Activated CD8-positive, alpha-beta memory T cell treated with anti-CD3 and anti-CD28 coated beads, Interleukin-2, amount 50 U/mL, for 24 hours (primary cell): ENCODE results near the gene MAST3.

Experiments
- DNase-seq: peaks from one replicate; pipeline ENCODE4 v3.0.0-alpha.2; 2020; ENCODE audit errors: extremely low read depth

The MAST3 gene

DNA sequence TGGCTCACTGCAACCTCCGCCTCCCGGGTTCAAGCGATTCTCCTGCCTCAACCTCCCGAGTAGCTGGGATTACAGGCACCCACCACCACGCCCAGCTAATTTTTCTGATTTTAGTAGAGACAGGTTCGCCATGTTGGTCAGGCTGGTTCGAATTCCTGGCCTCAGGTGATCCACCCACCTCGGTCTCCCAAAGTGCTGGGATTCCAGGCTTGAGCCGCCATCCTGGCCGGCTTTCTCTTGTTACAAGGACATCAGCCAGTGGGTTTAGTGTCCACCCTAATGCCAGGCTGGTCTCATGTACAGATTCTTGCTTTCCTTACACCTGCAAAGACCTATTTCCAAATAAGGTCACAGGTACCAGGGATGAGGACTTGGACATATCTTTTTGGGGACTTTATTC lies 62.2 kb downstream of the MAST3 start:
- DNase-seq: no peak

DNA sequence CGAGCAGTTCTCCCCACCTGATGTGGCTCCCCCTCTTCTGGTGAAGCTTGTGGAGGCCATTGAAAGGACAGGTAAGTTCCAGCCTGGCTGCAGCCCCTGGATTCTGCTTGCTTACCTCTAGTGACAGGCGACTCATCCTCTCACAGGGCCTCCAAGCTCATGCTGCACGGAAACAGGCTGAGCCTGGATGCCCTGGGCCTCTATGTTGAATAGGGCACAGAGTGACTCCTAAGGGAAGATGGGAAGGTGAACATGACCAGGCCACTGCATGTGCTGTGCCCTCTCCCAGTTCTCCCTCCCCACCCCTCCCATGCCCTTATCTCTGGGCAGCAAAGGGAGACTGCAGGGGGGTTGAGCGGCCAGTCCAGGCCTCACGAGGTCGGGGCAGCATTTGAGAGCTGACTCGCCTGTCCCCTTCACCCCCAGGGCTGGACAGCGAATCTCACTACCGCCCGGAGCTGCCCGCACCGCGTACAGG lies 63.0 kb downstream of the MAST3 start:
- no peak for DNase-seq

- DNase-seq: no peak
Measured at GRCh38 chr19:18160971-18161635, 63.5 kb downstream of the MAST3 start.

GRCh38 chr19:18161636-18162002 lies 64.0 kb downstream of the MAST3 start:
- DNase-seq: no peak

- no peak for DNase-seq
Measured at GRCh38 chr19:18164072-18164471, 66.5 kb downstream of the MAST3 start.

GRCh38 chr19:18165794-18166544 lies 68.4 kb downstream of the MAST3 start:
- no peak for DNase-seq

DNA sequence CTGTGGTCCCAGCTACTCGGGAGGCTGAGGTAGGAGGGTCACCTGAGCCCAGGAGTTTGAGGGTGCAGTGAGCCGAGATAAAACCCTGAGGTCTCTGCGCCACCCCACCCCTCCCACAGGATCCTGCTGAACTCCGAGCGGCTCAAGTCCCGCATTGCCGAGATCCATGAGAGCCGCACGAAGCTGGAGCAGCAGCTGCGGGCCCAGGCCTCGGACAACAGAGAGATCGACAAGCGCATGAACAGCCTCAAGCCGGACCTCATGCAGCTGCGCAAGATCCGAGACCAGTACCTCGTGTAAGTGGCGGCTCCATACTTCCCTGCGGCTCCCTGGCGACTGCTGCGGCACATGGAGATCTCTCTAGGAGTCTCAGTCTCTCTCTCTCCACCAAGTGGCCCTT lies 69.4 kb downstream of the MAST3 start:
- no peak for DNase-seq

DNA sequence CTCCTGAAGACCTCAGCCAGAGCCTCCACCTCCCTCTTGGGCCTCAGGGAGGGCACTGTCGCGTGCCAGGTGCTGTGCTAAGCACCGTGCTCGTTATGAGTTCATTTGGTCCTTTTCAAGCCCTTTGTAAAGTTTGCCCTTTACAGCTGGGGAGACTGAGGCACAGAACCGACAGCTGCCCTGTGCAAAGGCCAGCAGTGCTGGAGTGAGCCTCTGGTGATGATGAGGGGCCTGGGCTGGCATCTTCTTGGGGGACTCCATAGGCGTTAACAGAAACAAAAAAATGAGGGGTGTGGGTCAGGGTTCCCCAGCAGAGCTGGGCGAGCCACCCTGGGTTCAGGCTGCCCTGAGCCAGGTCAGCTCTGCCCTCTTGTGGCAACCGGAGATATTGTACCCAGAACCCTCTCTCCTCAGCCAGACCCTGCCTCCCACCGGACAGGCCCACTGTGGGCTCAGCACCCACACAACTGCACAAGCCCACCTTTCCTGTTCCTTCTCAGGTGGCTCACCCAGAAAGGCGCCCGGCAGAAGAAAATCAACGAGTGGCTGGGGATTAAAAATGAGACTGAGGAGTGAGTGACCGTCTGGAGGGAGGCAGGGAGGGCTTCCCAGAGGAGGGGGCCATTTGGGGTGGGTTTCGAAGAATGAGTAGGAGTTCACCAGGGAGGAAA lies 70.5 kb downstream of the MAST3 start:
- DNase-seq: no peak

- no peak for DNase-seq
Measured at GRCh38 chr19:18168673-18169381, 71.2 kb downstream of the MAST3 start.

GRCh38 chr19:18170714-18171255 lies 73.2 kb downstream of the MAST3 start:
- DNase-seq: no peak

- DNase-seq: no peak
Measured at GRCh38 chr19:18171605-18172327, 74.2 kb downstream of the MAST3 start.

DNA sequence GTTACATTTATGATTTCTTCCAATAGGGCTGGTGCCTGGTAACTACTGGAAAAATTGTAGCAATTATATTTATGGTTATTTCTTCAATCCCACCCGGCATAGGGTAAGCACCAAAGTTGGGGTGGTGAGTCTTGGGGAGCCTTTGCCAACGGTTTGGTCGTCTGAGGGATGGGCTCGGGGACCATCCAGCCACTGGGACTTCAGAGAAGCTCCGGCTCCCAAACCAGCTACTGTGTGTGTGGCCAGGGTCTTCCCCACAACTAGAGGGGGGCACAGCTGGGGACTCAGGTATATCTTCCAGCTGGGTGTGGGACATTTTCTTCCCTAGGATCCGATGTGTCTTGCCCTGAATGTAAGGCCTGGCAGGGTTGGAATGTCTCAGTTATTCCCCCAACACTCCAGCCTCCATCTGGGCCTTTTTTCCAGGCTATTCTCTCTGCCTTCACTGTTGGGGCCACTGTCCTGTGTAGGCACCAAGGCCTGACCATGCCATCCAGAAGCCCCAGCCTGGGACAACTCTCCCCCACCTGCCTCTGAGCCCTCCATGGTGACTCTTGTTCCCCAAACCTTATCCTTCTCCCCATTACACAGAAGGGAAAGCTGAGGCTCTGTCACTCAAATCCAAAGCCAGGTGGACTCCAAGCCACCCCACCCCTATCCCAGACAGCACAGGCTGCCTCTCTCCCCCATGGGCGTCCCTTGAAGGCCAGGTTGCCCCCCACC lies 74.9 kb downstream of the MAST3 start:
- no peak for DNase-seq

GRCh38 chr19:18173054-18173571 lies 75.5 kb downstream of the MAST3 start:
- DNase-seq: no peak

- no peak for DNase-seq
Measured at GRCh38 chr19:18173572-18174288, 76.2 kb downstream of the MAST3 start, which contains the start of gene IFI30. Gene IFI30 (plus strand): TSS chr19:18173813. CDS start chr19:18173842, 29 bp downstream.

- no peak for DNase-seq
Measured at GRCh38 chr19:18174983-18175382, 77.4 kb downstream of the MAST3 start.

- no peak for DNase-seq
Measured at GRCh38 chr19:18176367-18177310, 79.1 kb downstream of the MAST3 start.

DNA sequence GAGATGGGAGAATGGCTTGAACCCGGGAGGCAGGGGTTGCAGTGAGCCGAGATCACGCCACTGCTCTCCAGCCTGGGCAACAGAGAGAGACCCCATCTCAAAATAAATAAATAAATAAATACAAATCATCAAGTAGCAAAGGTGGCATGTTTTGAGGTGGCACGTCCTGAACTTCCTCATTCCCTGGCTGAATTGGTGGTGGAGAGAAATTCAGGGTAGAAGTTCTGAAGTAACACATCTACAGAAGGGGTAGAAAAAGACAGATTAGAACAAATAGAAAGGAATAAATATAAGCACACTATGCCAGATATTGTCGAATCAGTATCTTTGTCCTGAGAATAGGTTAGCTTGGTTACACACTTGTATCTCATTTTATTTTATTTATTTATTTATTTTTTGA lies 82.4 kb downstream of the MAST3 start:
- DNase-seq: no peak

DNA sequence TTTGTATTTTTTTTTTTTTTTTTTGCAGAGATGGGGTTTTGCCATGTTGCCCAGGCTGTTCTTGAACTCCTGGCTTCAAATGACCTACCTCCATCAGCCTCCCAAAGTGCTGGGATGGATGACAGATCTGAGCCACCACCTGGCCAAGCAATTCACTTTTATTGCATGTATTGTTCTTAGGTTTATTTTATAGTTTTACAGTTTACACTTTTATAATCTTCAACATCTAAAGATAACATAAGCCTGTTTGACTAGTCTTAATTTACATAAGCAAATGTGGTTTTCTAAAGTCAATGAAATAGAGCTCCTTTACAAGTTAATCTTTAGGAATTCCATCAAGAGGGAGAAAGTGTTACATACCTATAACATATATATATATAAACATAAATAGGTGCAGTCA lies 86.0 kb downstream of the MAST3 start:
- DNase-seq: no peak
